Mesodermal cell (in vitro differentiated cells): ENCODE data around the gene MON1B.
"Not testable (repeated sequence)": the region's sequence is repeated elsewhere in the genome, so short reads cannot be mapped to it uniquely, and the experiment has no call there.

ENCODE experiments used
- H3K27ac ChIP-seq: 2 replicates; pipeline ENCODE4 v1.7.0; 2013; ENCODE audit warnings: mild to moderate bottlenecking, low read depth, low read length, moderate library complexity; ENCODE audit not compliant: severe bottlenecking
- H3K36me3 ChIP-seq: 2 replicates; pipeline ENCODE4 v1.7.1; 2013; ENCODE audit warnings: mild to moderate bottlenecking, low read length, moderate library complexity; ENCODE audit not compliant: control insufficient read depth, insufficient read depth
- H3K4me1 ChIP-seq: one replicate; pipeline ENCODE4 v1.7.1; 2013; ENCODE audit warnings: mild to moderate bottlenecking, low read length; ENCODE audit not compliant: insufficient read depth, control insufficient read depth, poor library complexity, severe bottlenecking
- H3K4me3 ChIP-seq: 2 replicates; pipeline ENCODE4 v1.7.0; 2013; ENCODE audit warnings: low read length, control low read depth, mild to moderate bottlenecking; ENCODE audit not compliant: insufficient read depth, poor library complexity, severe bottlenecking; ENCODE audit errors: extremely low read depth
- H3K9me3 ChIP-seq: 2 replicates; pipeline ENCODE4 v1.7.1; 2013; ENCODE audit warnings: mild to moderate bottlenecking, low read length, moderate library complexity; ENCODE audit not compliant: control insufficient read depth
- WGBS, 2 experiments: methylation state at CpG; one replicate each; pipeline ENCODE4 v1.1.5; 2013; ENCODE audit warnings: missing lambda C conversion rate in 2 of 2; ENCODE audit not compliant: insufficient coverage in 2 of 2; 5-methylcytosine and 5-hydroxymethylcytosine counted together

MON1B gene

GRCh38 chr16:77220427-77220826 lies 29.4 kb downstream of the MON1B start:
- Histone ChIP-seq H3K9me3 (no peaks in the 10 kb centered on the region), H3K27ac (no peak overlapping the region), H3K4me1 (no peaks in the 10 kb centered on the region), H3K36me3 (no peaks in the 10 kb centered on the region), H3K4me3 (no peak overlapping the region)
- WGBS, 2 experiments = 40 to 52% methylated on average over 2 to 3 of the region's 3 CpGs

GRCh38 chr16:77221482-77221881 lies 30.5 kb downstream of the MON1B start:
- H3K9me3 ChIP-seq = no peaks in the 10 kb centered on the region
- no peak overlapping the region for H3K4me3 ChIP-seq
- H3K4me1 ChIP-seq = no peaks in the 10 kb centered on the region
- no peaks in the 10 kb centered on the region for H3K36me3 ChIP-seq
- H3K27ac ChIP-seq = no peak overlapping the region
- 100% methylated on average over 1 of the region's 4 CpGs; no CpG with 5 or more reads in 1 of the 2 experiments for WGBS, 2 experiments

- Histone ChIP-seq H3K9me3 (no peaks in the 10 kb centered on the region), H3K4me3 (no peak overlapping the region), H3K27ac (no peak overlapping the region), H3K4me1 (no peaks in the 10 kb centered on the region), H3K36me3 (no peaks in the 10 kb centered on the region)
- 63 to 67% methylated on average over 9 of the region's 10 CpGs for WGBS, 2 experiments
Measured at GRCh38 chr16:77223184-77223583, 32.2 kb downstream of the MON1B start.

GRCh38 chr16:77225182-77225581 lies 34.2 kb downstream of the MON1B start:
- Histone ChIP-seq H3K36me3 (no peaks in the 10 kb centered on the region), H3K9me3 (no peaks in the 10 kb centered on the region), H3K4me1 (no peaks in the 10 kb centered on the region), H3K27ac (no peak overlapping the region), H3K4me3 (no peak overlapping the region)
- WGBS, 2 experiments = 94 to 96% methylated on average over 2 of the region's 3 CpGs

GRCh38 chr16:77227745-77228144 lies 36.8 kb downstream of the MON1B start:
- H3K4me1 ChIP-seq = no peaks in the 10 kb centered on the region
- no peaks in the 10 kb centered on the region for H3K36me3 ChIP-seq
- H3K9me3 ChIP-seq = no peaks in the 10 kb centered on the region
- no peak overlapping the region for H3K27ac ChIP-seq
- H3K4me3 ChIP-seq = no peak overlapping the region
- 85 to 91% methylated on average over 4 to 5 of the region's 5 CpGs for WGBS, 2 experiments

GRCh38 chr16:77231047-77231446 lies 40.1 kb downstream of the MON1B start:
- no peaks in the 10 kb centered on the region for H3K4me1 ChIP-seq
- H3K36me3 ChIP-seq = no peaks in the 10 kb centered on the region
- H3K27ac ChIP-seq = no peak overlapping the region
- 95 to 100% methylated on average over 2 of the region's 3 CpGs for WGBS, 2 experiments
- H3K4me3 ChIP-seq = no peak overlapping the region
- H3K9me3 ChIP-seq = no peaks in the 10 kb centered on the region

GRCh38 chr16:77233799-77234519 lies 43.0 kb downstream of the MON1B start:
- H3K9me3 ChIP-seq = no peaks in the 10 kb centered on the region
- WGBS, 2 experiments = 83 to 93% methylated on average over 4 to 6 of the region's 9 CpGs
- H3K4me1 ChIP-seq = no peaks in the 10 kb centered on the region
- no peak overlapping the region for H3K27ac ChIP-seq
- H3K36me3 ChIP-seq = no peaks in the 10 kb centered on the region
- no peak overlapping the region for H3K4me3 ChIP-seq

GRCh38 chr16:77234611-77235010 lies 43.6 kb downstream of the MON1B start:
- Histone ChIP-seq H3K36me3 (no peaks in the 10 kb centered on the region), H3K9me3 (no peaks in the 10 kb centered on the region), H3K4me1 (peaks cover 2% of the 10 kb centered on the region), H3K4me3 (no peak overlapping the region), H3K27ac (no peak overlapping the region)
- 68 to 70% methylated on average over 8 to 9 of the region's 11 CpGs for WGBS, 2 experiments

GRCh38 chr16:77236063-77236511 lies 45.1 kb downstream of the MON1B start:
- no peaks in the 10 kb centered on the region for H3K36me3 ChIP-seq
- H3K4me3 ChIP-seq = no peak overlapping the region
- H3K9me3 ChIP-seq = no peaks in the 10 kb centered on the region
- 3% methylated on average over 19 to 21 of the region's 21 CpGs for WGBS, 2 experiments
- H3K4me1 ChIP-seq = peaks cover 2% of the 10 kb centered on the region
- no peak overlapping the region for H3K27ac ChIP-seq

- peaks cover 2% of the 10 kb centered on the region for H3K4me1 ChIP-seq
- no peak overlapping the region for H3K27ac ChIP-seq
- no peak overlapping the region for H3K4me3 ChIP-seq
- 80 to 100% methylated on average over 1 to 4 of the region's 5 CpGs for WGBS, 2 experiments
- no peaks in the 10 kb centered on the region for H3K36me3 ChIP-seq
- no peaks in the 10 kb centered on the region for H3K9me3 ChIP-seq
Measured at GRCh38 chr16:77238593-77238992, 47.6 kb downstream of the MON1B start.

GRCh38 chr16:77242471-77242870 lies 51.5 kb downstream of the MON1B start:
- 79% methylated on average over 3 of the region's 5 CpGs; no CpG with 5 or more reads in 1 of the 2 experiments for WGBS, 2 experiments
- not testable (repeated sequence) for H3K4me3 ChIP-seq, H3K27ac ChIP-seq, H3K4me1 ChIP-seq, H3K36me3 ChIP-seq, H3K9me3 ChIP-seq
